GM23248 (cell line): ENCODE data around the gene WWOX. TPM values are rescaled to one million over a fixed set of nuclear protein-coding genes. Genes with fewer than 3 reads are reported as not detected.

Experiments used
- DNase-seq: peaks from one replicate; pipeline ENCODE4 v3.0.0-alpha.2; 2015
- H2AFZ ChIP-seq: fragments of 200-600 bp; sonication (generic); 2 replicates; pipeline ENCODE4 v1.6.1; 2016; ENCODE audit warnings: antibody characterized with exemption
- H3F3A ChIP-seq: fragments of 200-600 bp; sonication (generic); 2 replicates; pipeline ENCODE4 v1.6.1; 2016; ENCODE audit warnings: mild to moderate bottlenecking, antibody characterized with exemption, mixed run types; ENCODE audit not compliant: insufficient read depth
- H3K27ac ChIP-seq: fragments of 200-600 bp; sonication (generic); 2 replicates; pipeline ENCODE4 v1.5.1; 2016; ENCODE audit warnings: mild to moderate bottlenecking
- H3K27me3 ChIP-seq: fragments of 200-600 bp; sonication (generic); replicated peaks from 2 replicates; pipeline ENCODE4 v1.6.1; 2016; ENCODE audit warnings: mild to moderate bottlenecking; ENCODE audit not compliant: insufficient read depth
- H3K36me3 ChIP-seq: fragments of 200-600 bp; sonication (generic); 2 replicates; pipeline ENCODE4 v1.6.1; 2016; ENCODE audit warnings: low read depth, mild to moderate bottlenecking
- H3K4me1 ChIP-seq: fragments of 200-600 bp; sonication (generic); 2 replicates; pipeline ENCODE4 v1.6.1; 2016; ENCODE audit warnings: mild to moderate bottlenecking; ENCODE audit not compliant: insufficient read depth
- H3K4me2 ChIP-seq: fragments of 200-600 bp; sonication (generic); one replicate; pipeline ENCODE4 v1.6.1; 2016; ENCODE audit warnings: mild to moderate bottlenecking; ENCODE audit not compliant: unreplicated experiment
- H3K4me3 ChIP-seq: fragments of 200-600 bp; sonication (generic); 2 replicates; pipeline ENCODE4 v1.5.1; 2016; ENCODE audit warnings: mild to moderate bottlenecking
- H3K79me2 ChIP-seq: fragments of 200-600 bp; sonication (generic); 2 replicates; pipeline ENCODE4 v1.6.1; 2016; ENCODE audit warnings: mild to moderate bottlenecking; ENCODE audit not compliant: insufficient read depth
- H3K9ac ChIP-seq: fragments of 200-600 bp; sonication (generic); 2 replicates; pipeline ENCODE4 v1.6.1; 2016; ENCODE audit warnings: mild to moderate bottlenecking
- H3K9me2 ChIP-seq: fragments of 200-600 bp; sonication (generic); 2 replicates; pipeline ENCODE4 v1.6.1; 2016; ENCODE audit warnings: mixed run types, mild to moderate bottlenecking, moderate library complexity; ENCODE audit not compliant: insufficient read depth
- H3K9me3 ChIP-seq: fragments of 200-600 bp; sonication (generic); one replicate; pipeline ENCODE4 v1.6.1; 2017; ENCODE audit warnings: low read depth
- H4K20me1 ChIP-seq: fragments of 200-600 bp; sonication (generic); 2 replicates; pipeline ENCODE4 v1.6.0; 2016; ENCODE audit not compliant: insufficient read depth
- EZH2 ChIP-seq: fragments of 200-600 bp; sonication (generic); IDR thresholded peaks from 2 replicates; pipeline ENCODE4 v1.6.1; 2018; ENCODE audit warnings: antibody characterized with exemption, mild to moderate bottlenecking; ENCODE audit not compliant: insufficient read depth, poor library complexity, severe bottlenecking
- EZH2phosphoT487 ChIP-seq: fragments of 200-600 bp; sonication (generic); IDR thresholded peaks from 2 replicates; pipeline ENCODE4 v1.6.1; 2018; ENCODE audit warnings: antibody characterized with exemption, moderate library complexity, mild to moderate bottlenecking, low read depth; ENCODE audit not compliant: insufficient read depth
- WGBS, 2 experiments: methylation state at CpG; one replicate each; pipeline ENCODE4 v1.1.6; 2015 to 2017; ENCODE audit warnings: low lambda C conversion rate in 2 of 2, low coverage in 1 of 2; ENCODE audit errors: missing lambda C conversion rate in 2 of 2; 5-methylcytosine and 5-hydroxymethylcytosine counted together
- in situ Hi-C: fragments of 300-500 bp; cut with MboI; formaldehyde crosslinking; loops from 2 replicates; pipeline ENCODE4 v1.15.0; 2020
- polyA plus RNA-seq: library from polyadenylated mRNA; unstranded; fragments of >200 nt; fragmentation: Nextera tagmentation; extraction: Ambion mirVana; gene quantifications from 2 replicates; pipeline ENCODE4 v1.2.1, GENCODE V29; 2016
- total RNA-seq: library from RNA; depleted of rRNA; stranded (reverse); fragments of >200 nt; shearing (Covaris generic); gene quantifications from 2 replicates; pipeline ENCODE4 v1.2.3, GENCODE V29; 2014

WWOX gene
- total and polyA plus RNA-seq, 2 experiments from 2014 or later, result 4.5 to 6.6 TPM

DNA sequence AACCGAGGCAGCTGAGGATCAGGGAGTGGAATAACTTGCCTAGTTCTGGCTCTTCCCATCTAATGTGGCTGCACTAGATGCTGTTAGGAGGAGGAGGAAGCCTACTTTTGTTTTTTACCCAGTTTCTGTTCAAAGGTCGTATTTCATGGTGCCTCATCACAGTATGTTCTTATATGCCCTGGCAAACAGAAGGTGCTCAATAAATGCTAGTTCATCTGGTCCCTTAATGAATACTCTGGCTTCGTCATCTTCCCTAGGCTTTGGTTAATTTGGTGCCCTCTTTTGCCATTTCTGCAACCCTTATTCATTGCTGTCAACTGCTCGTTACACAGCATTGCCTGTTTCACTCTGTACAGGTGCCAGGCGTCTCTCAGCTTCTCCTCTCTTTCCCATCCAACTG is 151.7 kb downstream of the WWOX start:
- no peaks in the 10 kb centered on the region for H3K27me3 ChIP-seq
- no peak overlapping the region for H3K4me2 ChIP-seq
- H3K9me2 ChIP-seq, result no peaks in the 10 kb centered on the region
- no peak overlapping the region for H2AFZ ChIP-seq
- TF ChIP-seq EZH2, result no peak
- no peak for TF ChIP-seq EZH2phosphoT487
- no peak overlapping the region for H3K9ac ChIP-seq
- no peaks in the 10 kb centered on the region for H3K36me3 ChIP-seq
- H3K27ac ChIP-seq, result no peak overlapping the region
- no peaks in the 10 kb centered on the region for H3K79me2 ChIP-seq
- WGBS, 2 experiments, result 51 to 61% methylated on average over 5 of the region's 5 CpGs
- no peak overlapping the region for H3K4me3 ChIP-seq
- no peaks in the 10 kb centered on the region for H3K4me1 ChIP-seq
- H3F3A ChIP-seq, result no peaks in the 10 kb centered on the region
- no peak for DNase-seq
- H3K9me3 ChIP-seq, result no peaks in the 10 kb centered on the region
- in situ Hi-C loops, result no loop called here
- no peaks in the 10 kb centered on the region for H4K20me1 ChIP-seq

GRCh38 chr16:78252757-78253156 is 153.3 kb downstream of the WWOX start:
- Histone ChIP-seq H3K4me3 (no peak overlapping the region), H3K27ac (no peak overlapping the region), H2AFZ (no peak overlapping the region), H3K4me1 (no peaks in the 10 kb centered on the region), H4K20me1 (no peaks in the 10 kb centered on the region), H3K27me3 (no peaks in the 10 kb centered on the region), H3F3A (no peaks in the 10 kb centered on the region), H3K79me2 (no peaks in the 10 kb centered on the region), H3K9me2 (no peaks in the 10 kb centered on the region), H3K9ac (no peak overlapping the region), H3K36me3 (no peaks in the 10 kb centered on the region), H3K9me3 (no peaks in the 10 kb centered on the region), H3K4me2 (no peak overlapping the region)
- TF ChIP-seq EZH2phosphoT487, result no peak
- TF ChIP-seq EZH2, result no peak
- WGBS, 2 experiments, result 66% methylated on average over 5 of the region's 5 CpGs
- DNase-seq, result no peak
- in situ Hi-C loops, result no loop called here

DNA sequence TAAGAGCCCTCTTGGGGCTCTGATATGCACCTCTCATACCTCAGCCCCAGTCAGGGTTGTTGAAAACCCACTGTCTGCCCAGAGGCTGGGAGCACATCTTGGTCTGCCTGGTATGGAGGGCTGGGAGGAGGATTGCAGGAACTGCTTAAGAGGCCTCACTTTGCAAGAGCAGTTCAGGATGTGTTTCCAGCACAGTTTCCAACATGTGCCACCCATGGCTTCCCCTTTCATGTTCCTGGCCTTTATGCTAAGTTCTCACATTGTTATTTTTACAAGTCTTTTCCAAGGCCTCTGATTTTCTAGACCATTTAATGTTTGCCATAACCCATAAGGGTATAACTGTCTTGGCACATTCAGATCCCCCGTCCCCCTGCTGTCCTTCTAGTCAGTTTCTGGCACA is 155.4 kb downstream of the WWOX start:
- no peak overlapping the region for H3K9ac ChIP-seq
- H3K79me2 ChIP-seq, result no peaks in the 10 kb centered on the region
- H3K27ac ChIP-seq, result no peak overlapping the region
- DNase-seq, result no peak
- H3K9me3 ChIP-seq, result no peaks in the 10 kb centered on the region
- H3K9me2 ChIP-seq, result no peaks in the 10 kb centered on the region
- H3K4me1 ChIP-seq, result no peaks in the 10 kb centered on the region
- no peaks in the 10 kb centered on the region for H3F3A ChIP-seq
- 61 to 80% methylated on average over 1 of the region's 1 CpG for WGBS, 2 experiments
- H3K36me3 ChIP-seq, result no peaks in the 10 kb centered on the region
- H2AFZ ChIP-seq, result no peak overlapping the region
- H3K27me3 ChIP-seq, result no peaks in the 10 kb centered on the region
- no peaks in the 10 kb centered on the region for H4K20me1 ChIP-seq
- H3K4me3 ChIP-seq, result no peak overlapping the region
- no peak overlapping the region for H3K4me2 ChIP-seq
- TF ChIP-seq EZH2, result no peak
- no peak for TF ChIP-seq EZH2phosphoT487
- in situ Hi-C loops, result no loop called here

GRCh38 chr16:78256686-78257375 is 157.4 kb downstream of the WWOX start:
- Histone ChIP-seq H2AFZ (no peak overlapping the region), H3K27me3 (no peaks in the 10 kb centered on the region), H3K27ac (no peak overlapping the region), H3K4me2 (no peak overlapping the region), H3K9ac (no peak overlapping the region), H3K4me3 (no peak overlapping the region), H3K4me1 (no peaks in the 10 kb centered on the region), H3K36me3 (no peaks in the 10 kb centered on the region), H3K79me2 (no peaks in the 10 kb centered on the region), H4K20me1 (no peaks in the 10 kb centered on the region), H3F3A (no peaks in the 10 kb centered on the region), H3K9me2 (no peaks in the 10 kb centered on the region), H3K9me3 (no peaks in the 10 kb centered on the region)
- TF ChIP-seq EZH2phosphoT487, result no peak
- TF ChIP-seq EZH2, result no peak
- DNase-seq, result no peak
- WGBS, 2 experiments, result 61 to 66% methylated on average over 7 of the region's 7 CpGs
- in situ Hi-C loops, result no loop called here

GRCh38 chr16:78257376-78257728 is 157.9 kb downstream of the WWOX start:
- no peaks in the 10 kb centered on the region for H3K79me2 ChIP-seq
- H3K9ac ChIP-seq, result no peak overlapping the region
- H3K4me1 ChIP-seq, result no peaks in the 10 kb centered on the region
- no peak overlapping the region for H3K27ac ChIP-seq
- TF ChIP-seq EZH2 (no peak), EZH2phosphoT487 (no peak)
- no peak overlapping the region for H3K4me2 ChIP-seq
- no peaks in the 10 kb centered on the region for H4K20me1 ChIP-seq
- in situ Hi-C loops, result no loop called here
- no peaks in the 10 kb centered on the region for H3K9me3 ChIP-seq
- 73 to 80% methylated on average over 8 of the region's 8 CpGs for WGBS, 2 experiments
- H3F3A ChIP-seq, result no peaks in the 10 kb centered on the region
- DNase-seq, result no peak
- H3K9me2 ChIP-seq, result no peaks in the 10 kb centered on the region
- no peak overlapping the region for H2AFZ ChIP-seq
- H3K4me3 ChIP-seq, result no peak overlapping the region
- no peaks in the 10 kb centered on the region for H3K27me3 ChIP-seq
- H3K36me3 ChIP-seq, result no peaks in the 10 kb centered on the region
